Spleen (tissue), 7 donors: ENCODE data around the gene FPR2.

Experiments used
- CTCF ChIP-seq, 11 experiments: fragments of 200-600 bp in 7 of 11; fragments of 450-650 bp in 4 of 11; sonication (generic) in 4 of 11; IDR thresholded peaks in 8 of 11; conservative IDR thresholded peaks in 3 of 11; 1 replicate in 7 of 11; 2 replicates in 4 of 11; pipeline versions ENCODE4 v1.4.0 to v1.8.0; 2016 to 2021; ENCODE audit warnings: antibody characterized with exemption in 11 of 11, inconsistent platforms in 4 of 11, mild to moderate bottlenecking in 1 of 11
- POLR2A ChIP-seq, 3 donors: fragments of 450-650 bp; IDR thresholded peaks; one replicate each; pipeline ENCODE4 v1.5.1; 2017; ENCODE audit warnings: antibody characterized with exemption in 3 of 3, mild to moderate bottlenecking in 1 of 3
- POLR2AphosphoS5 ChIP-seq, 3 donors: sonication (generic); formaldehyde crosslinking; IDR thresholded peaks; one replicate each; pipeline ENCODE4 v1.5.1; 2017; ENCODE audit warnings: antibody characterized with exemption in 3 of 3
- donor health status: DM: no; HTN: no; CAD: no; lungs with moderate emphysema.
- donor health status: DM: no; HTN: no; CAD: no.
- donor health status: DM: no; HTN: no; CAD: no.

DNA sequence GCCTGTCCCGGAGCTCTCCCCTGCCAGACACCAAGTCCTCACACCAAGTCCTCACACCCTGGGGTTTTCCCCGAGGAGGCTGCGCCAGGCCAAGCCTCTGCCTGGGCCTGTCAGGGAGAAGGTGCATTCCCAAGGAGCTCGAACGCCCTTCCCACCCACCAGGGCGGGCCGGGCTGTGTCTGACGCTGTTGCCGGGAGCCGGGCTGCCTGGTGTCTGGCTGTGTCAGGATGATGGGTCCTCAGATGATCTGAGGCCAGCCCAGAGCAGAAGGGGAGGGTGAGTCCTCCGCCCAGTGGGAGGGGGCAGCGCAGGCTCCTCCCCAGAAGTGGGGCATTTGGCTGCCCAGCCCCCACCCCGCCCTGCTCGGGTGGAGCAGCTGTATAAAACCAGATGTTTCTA, 34.9 kb upstream of the FPR2 start:
- TF ChIP-seq CTCF (IDR thresholded peaks at IDR 0.05 in 8 of 11, conservative IDR thresholded peaks at IDR 0.05 in 3 of 11) (no peak), POLR2A (IDR thresholded peaks at IDR 0.05) (no peak), POLR2AphosphoS5 (IDR thresholded peaks at IDR 0.05) (no peak)
